B cell (primary cell): ENCODE measurements around the gene CEP63. TPM values are rescaled to one million over a fixed set of nuclear protein-coding genes. Genes with fewer than 3 reads are reported as not detected.

Source experiments
- ATAC-seq: fragments of 200-7000 bp; cut with Tn5 transposase; one replicate; pipeline ENCODE4 v1.10.0; 2021; ENCODE audit warnings: low read depth, mild to moderate bottlenecking, moderate number of reproducible peaks, moderate library complexity
- CTCF ChIA-PET: fragments of 350-600 bp; sonication (Branson Sonifier 250); formaldehyde crosslinking; loops from one replicate; lab custom pipeline; 2021; ENCODE audit warnings: antibody characterized with exemption, inconsistent platforms; lab: Charles Lee
- POLR2A ChIA-PET: fragments of 350-600 bp; sonication (Branson Sonifier 250); formaldehyde crosslinking; loops from one replicate; lab custom pipeline; 2021; ENCODE audit warnings: antibody characterized with exemption; lab: Charles Lee
- DNase-seq: peaks from one replicate; pipeline ENCODE4 v3.0.0; 2013
- H2AFZ ChIP-seq: 2 replicates; pipeline ENCODE4 v1.6.1; 2012; ENCODE audit warnings: mild to moderate bottlenecking, low read depth, low read length; ENCODE audit not compliant: insufficient read depth, poor library complexity, severe bottlenecking
- H3K27ac ChIP-seq, 2 donors: 1 replicate in 1 of 2; 2 replicates in 1 of 2; pipeline ENCODE4 v1.5.1; 2012 to 2013; ENCODE audit warnings: low read length in 2 of 2, mild to moderate bottlenecking in 2 of 2, moderate library complexity in 1 of 2
- H3K27me3 ChIP-seq, 4 experiments: fragments of 200-600 bp in 1 of 4; sonication (generic) in 1 of 4; replicated peaks in 1 of 4; 1 replicate in 2 of 4; 2 replicates in 2 of 4; pipeline versions ENCODE4 v1.6.1 to v1.7.0; 2013 to 2016; ENCODE audit warnings: low read length in 3 of 4, mild to moderate bottlenecking in 2 of 4, mixed read lengths in 1 of 4, moderate library complexity in 1 of 4; ENCODE audit not compliant: insufficient read depth in 4 of 4, control insufficient read depth in 3 of 4; ENCODE audit errors: control extremely low read depth in 1 of 4
- H3K36me3 ChIP-seq, 2 experiments: replicated peaks in 1 of 2; 1 replicate in 1 of 2; 2 replicates in 1 of 2; pipeline versions ENCODE4 v1.6.1 to v1.7.1; 2013; ENCODE audit warnings: low read length in 1 of 2; ENCODE audit not compliant: insufficient read depth in 2 of 2, control insufficient read depth in 1 of 2; ENCODE audit errors: control extremely low read depth in 1 of 2, extremely low read depth in 1 of 2
- H3K4me1 ChIP-seq, 2 donors: fragments of 200-600 bp in 1 of 2; sonication (generic) in 1 of 2; 1 replicate in 1 of 2; 2 replicates in 1 of 2; pipeline versions ENCODE4 v1.5.1 to v1.6.1; 2013 to 2017; ENCODE audit warnings: low read length in 2 of 2; ENCODE audit not compliant: control insufficient read depth in 2 of 2, insufficient read depth in 2 of 2
- H3K4me2 ChIP-seq: replicated peaks from 2 replicates; pipeline ENCODE3; 2012; ENCODE audit warnings: mild to moderate bottlenecking, low read depth, low read length; ENCODE audit not compliant: poor library complexity, severe bottlenecking
- H3K4me3 ChIP-seq, 5 experiments: fragments of 200-600 bp in 1 of 5; sonication (generic) in 1 of 5; 1 replicate in 3 of 5; 2 replicates in 2 of 5; pipeline versions ENCODE4 v1.5.1 to v1.7.0; 2011 to 2016; ENCODE audit warnings: low read length in 4 of 5, mild to moderate bottlenecking in 4 of 5, low read depth in 2 of 5, control low read depth in 1 of 5, moderate library complexity in 1 of 5; ENCODE audit not compliant: insufficient read depth in 1 of 5; ENCODE audit errors: control extremely low read depth in 1 of 5, extremely low read depth in 1 of 5
- H3K79me2 ChIP-seq: fragments of 200-600 bp; sonication (generic); one replicate; pipeline ENCODE4 v1.6.0; 2016; ENCODE audit warnings: low read length; ENCODE audit not compliant: control insufficient read depth, insufficient read depth
- H3K9ac ChIP-seq: fragments of 200-600 bp; sonication (generic); 2 replicates; pipeline ENCODE4 v1.6.1; 2017; ENCODE audit warnings: mild to moderate bottlenecking, low read length, moderate library complexity
- H3K9me3 ChIP-seq, 3 donors: one replicate each; pipeline versions ENCODE4 v1.6.1 to v1.7.1; 2013; ENCODE audit warnings: low read length in 2 of 3; ENCODE audit not compliant: control insufficient read depth in 2 of 3, insufficient read depth in 1 of 3; ENCODE audit errors: control extremely low read depth in 1 of 3
- H4K20me1 ChIP-seq: 2 replicates; pipeline ENCODE4 v1.6.0; 2012; ENCODE audit warnings: mild to moderate bottlenecking, low read length; ENCODE audit not compliant: insufficient read depth, control insufficient read depth, poor library complexity, severe bottlenecking
- H3K27ac Mint-ChIP-seq: one replicate; pipeline ENCODE4 v1.8.0; 2021; ENCODE audit warnings: mixed read lengths
- H3K27me3 Mint-ChIP-seq: one replicate; pipeline ENCODE4 v1.8.0; 2021; ENCODE audit warnings: mixed read lengths
- H3K4me1 Mint-ChIP-seq: one replicate; pipeline ENCODE4 v1.8.0; 2021; ENCODE audit warnings: mixed read lengths
- H3K4me3 Mint-ChIP-seq: one replicate; pipeline ENCODE4 v1.8.0; 2021; ENCODE audit warnings: mixed read lengths
- H3K9me3 Mint-ChIP-seq: one replicate; pipeline ENCODE4 v1.8.0; 2022; ENCODE audit warnings: mixed read lengths; ENCODE audit not compliant: insufficient read depth
- CTCF ChIP-seq: fragments of 200-600 bp; IDR thresholded peaks from one replicate; pipeline ENCODE4 v1.8.0; 2022; ENCODE audit warnings: antibody characterized with exemption, mild to moderate bottlenecking
- EZH2 ChIP-seq: IDR thresholded peaks from 2 replicates; pipeline ENCODE4 v1.6.1; 2012; ENCODE audit warnings: borderline replicate concordance, low read depth, mild to moderate bottlenecking, moderate library complexity, low read length; ENCODE audit not compliant: insufficient read depth, poor library complexity, severe bottlenecking
- WGBS: methylation state at CpG from one replicate; pipeline ENCODE4 v1.1.5; 2013; ENCODE audit warnings: missing lambda C conversion rate; ENCODE audit not compliant: insufficient coverage; 5-methylcytosine and 5-hydroxymethylcytosine counted together
- intact Hi-C: fragments of 100-400 bp; cut with micrococcal nuclease; formaldehyde crosslinking; loops from one replicate; pipeline ENCODE4 v1.10.0; 2022
- polyA plus RNA-seq: library from polyadenylated mRNA; depleted of rRNA; stranded (reverse); fragments of >200 nt; gene quantifications from 2 replicates; pipeline ENCODE4 v1.2.3, GENCODE V29; 2012
- total RNA-seq, 2 donors: library from RNA; stranded (reverse); fragments of 120-200 nt in 1 of 2; gene quantifications; 1 replicate in 1 of 2; 2 replicates in 1 of 2; pipeline versions ENCODE4 v1.2.3 to v1.2.4, GENCODE V29; 2013 to 2022

Gene CEP63
- total and polyA plus RNA-seq, 2 donors (not counting 1 experiment from before 2014, with no cell fraction given) = 9.6 to 35.6 TPM

GRCh38 chr3:134445636-134446035 is 40.2 kb upstream of the CEP63 start:
- Histone ChIP-seq H3K27me3 (peaks cover 0 to 18% (median 0%) of the 10 kb centered on the region in 4 experiments), H2AFZ (no peak overlapping the region), H3K9me3 (peaks cover 3 to 8% (median 7%) of the 10 kb centered on the region in 3 donors), H3K4me2 (no peak overlapping the region), H3K4me1 (no peaks in the 10 kb centered on the region), H3K4me3 (no peak overlapping the region), H3K9ac (no peak overlapping the region), H3K27ac (no peak overlapping the region), H3K79me2 (no peaks in the 10 kb centered on the region), H4K20me1 (no peaks in the 10 kb centered on the region), H3K36me3 (no peaks in the 10 kb centered on the region)
- Mint-ChIP-seq H3K4me1 (no peaks in the 10 kb centered on the region), H3K9me3 (peaks cover 3% of the 10 kb centered on the region), H3K27me3 (peaks cover 47% of the 10 kb centered on the region), H3K4me3 (no peak overlapping the region), H3K27ac (no peak overlapping the region)
- DNase-seq (no peak), ATAC-seq (no peak)
- TF ChIP-seq CTCF = no peak
- TF ChIP-seq EZH2 = no peak
- WGBS = 78% methylated on average over 1 of the region's 1 CpG
- ChIA-PET CTCF (interaction anchor here (0.8 to 2.3 kb wide), 3 partner anchors 28 to 233 kb away, joined by 3 to 12 read pairs (median 6); no protein-coding TSS in a partner anchor), POLR2A (no interaction called here)
- intact Hi-C loops = no loop called here

GRCh38 chr3:134446800-134447199 is 39.1 kb upstream of the CEP63 start:
- POLR2A ChIA-PET = no interaction called here
- H3K27ac ChIP-seq = no peak overlapping the region
- peaks cover 3 to 8% (median 7%) of the 10 kb centered on the region in 3 donors for H3K9me3 ChIP-seq
- DNase-seq = no peak
- H2AFZ ChIP-seq = no peak overlapping the region
- no peaks in the 10 kb centered on the region for H3K4me1 ChIP-seq
- no peaks in the 10 kb centered on the region for H3K4me1 Mint-ChIP-seq
- no peak overlapping the region for H3K4me2 ChIP-seq
- TF ChIP-seq EZH2 = no peak
- TF ChIP-seq CTCF = no peak
- ATAC-seq = no peak
- H3K9me3 Mint-ChIP-seq = peaks cover 3% of the 10 kb centered on the region
- 5% methylated on average over 3 of the region's 3 CpGs for WGBS
- H3K9ac ChIP-seq = no peak overlapping the region
- intact Hi-C loops = no loop called here
- H3K27me3 Mint-ChIP-seq = peaks cover 42% of the 10 kb centered on the region
- no peak overlapping the region for H3K4me3 ChIP-seq
- no peaks in the 10 kb centered on the region for H3K79me2 ChIP-seq
- H3K36me3 ChIP-seq = no peaks in the 10 kb centered on the region
- H3K27me3 ChIP-seq = peaks cover 0 to 20% (median 0%) of the 10 kb centered on the region in 4 experiments
- H4K20me1 ChIP-seq = no peaks in the 10 kb centered on the region
- no peak overlapping the region for H3K4me3 Mint-ChIP-seq
- CTCF ChIA-PET = interaction anchor here (1.0 to 2.0 kb wide), 2 partner anchors 27 to 247 kb away, joined by 3 to 6 read pairs; no protein-coding TSS in a partner anchor
- no peak overlapping the region for H3K27ac Mint-ChIP-seq
